HG02852 (cell line): ENCODE results near the gene UNC5C.

Source experiments
- ATAC-seq: cut with Tn5 transposase; IDR thresholded peaks from one replicate; pipeline ENCODE4 v1.9.1; 2021; ENCODE audit warnings: mild to moderate bottlenecking, moderate library complexity; ENCODE audit not compliant: unreplicated experiment

Gene UNC5C

GRCh38 chr4:95360256-95360903, 188.4 kb downstream of the UNC5C start:
- ATAC-seq: no peak

- ATAC-seq: no peak
Observed at GRCh38 chr4:95358421-95358820, 190.4 kb downstream of the UNC5C start.

GRCh38 chr4:95355021-95355420, 193.8 kb downstream of the UNC5C start:
- ATAC-seq: no peak

- ATAC-seq: no peak
Observed at GRCh38 chr4:95348418-95348817, 200.4 kb downstream of the UNC5C start.

- no peak for ATAC-seq
Observed at GRCh38 chr4:95343235-95343634, 205.5 kb downstream of the UNC5C start.

- no peak for ATAC-seq
Observed at GRCh38 chr4:95340191-95340590, 208.6 kb downstream of the UNC5C start.

GRCh38 chr4:95325665-95326064, 223.1 kb downstream of the UNC5C start:
- ATAC-seq: no peak

GRCh38 chr4:95319169-95319568, 229.6 kb downstream of the UNC5C start:
- ATAC-seq: no peak

- no peak for ATAC-seq
Observed at GRCh38 chr4:95318483-95318882, 230.3 kb downstream of the UNC5C start.

- no peak for ATAC-seq
Observed at GRCh38 chr4:95318044-95318443, 230.7 kb downstream of the UNC5C start.

GRCh38 chr4:95317085-95317793, 231.5 kb downstream of the UNC5C start:
- no peak for ATAC-seq

- no peak for ATAC-seq
Observed at GRCh38 chr4:95314573-95314972, 234.2 kb downstream of the UNC5C start.

GRCh38 chr4:95304898-95305297, 243.9 kb downstream of the UNC5C start:
- no peak for ATAC-seq

GRCh38 chr4:95300304-95300703, 248.5 kb downstream of the UNC5C start:
- no peak for ATAC-seq

GRCh38 chr4:95296052-95296451, 252.7 kb downstream of the UNC5C start:
- no peak for ATAC-seq

GRCh38 chr4:95295157-95295556, 253.6 kb downstream of the UNC5C start:
- ATAC-seq: no peak

GRCh38 chr4:95294321-95294720, 254.5 kb downstream of the UNC5C start:
- no peak for ATAC-seq

GRCh38 chr4:95293014-95293413, 255.8 kb downstream of the UNC5C start:
- no peak for ATAC-seq

GRCh38 chr4:95290702-95291101, 258.1 kb downstream of the UNC5C start:
- ATAC-seq: no peak

- peak; percentile 74 for ATAC-seq
Observed at GRCh38 chr4:95289028-95289634, 259.6 kb downstream of the UNC5C start.

GRCh38 chr4:95288552-95288951, 260.2 kb downstream of the UNC5C start:
- ATAC-seq: no peak

GRCh38 chr4:95285797-95286196, 263.0 kb downstream of the UNC5C start:
- no peak for ATAC-seq
